Measurements from ENCODE around the gene MESD.
A peak's percentile ranks its signal among the peaks of the same experiment; 100 is the strongest.

Gene MESD

DNA sequence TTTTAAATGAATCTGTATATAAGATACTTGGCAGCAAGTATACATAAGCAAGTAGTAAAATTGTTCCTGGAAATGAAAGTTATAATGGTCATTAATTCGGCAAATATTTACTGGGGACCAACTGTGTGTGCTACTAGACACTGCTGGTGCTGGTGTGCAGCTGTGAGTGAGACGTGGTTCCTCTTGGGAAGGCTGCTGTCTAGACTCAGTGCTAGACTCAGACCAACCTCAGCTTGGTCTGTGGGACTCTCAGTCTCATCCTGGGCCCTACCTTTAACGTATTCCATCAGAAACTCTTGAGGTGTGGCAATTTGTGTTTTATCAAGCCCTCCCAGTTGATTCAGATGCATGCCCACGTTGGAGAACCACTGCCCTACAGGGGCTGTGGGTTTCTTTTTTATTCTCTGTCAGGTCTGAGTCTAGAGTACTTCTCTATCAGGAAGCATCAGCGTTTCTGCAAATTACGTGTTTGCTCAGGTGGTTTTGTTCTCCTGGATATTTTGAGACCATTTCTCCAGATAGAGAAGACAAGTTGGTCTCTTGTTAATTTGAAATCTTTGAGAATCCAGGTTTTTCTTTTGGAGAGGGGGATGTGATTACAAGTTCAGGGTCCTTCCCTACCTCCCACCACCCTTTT is 17.9 kb upstream of the MESD start:
- TF ChIP-seq, protein P1, sequence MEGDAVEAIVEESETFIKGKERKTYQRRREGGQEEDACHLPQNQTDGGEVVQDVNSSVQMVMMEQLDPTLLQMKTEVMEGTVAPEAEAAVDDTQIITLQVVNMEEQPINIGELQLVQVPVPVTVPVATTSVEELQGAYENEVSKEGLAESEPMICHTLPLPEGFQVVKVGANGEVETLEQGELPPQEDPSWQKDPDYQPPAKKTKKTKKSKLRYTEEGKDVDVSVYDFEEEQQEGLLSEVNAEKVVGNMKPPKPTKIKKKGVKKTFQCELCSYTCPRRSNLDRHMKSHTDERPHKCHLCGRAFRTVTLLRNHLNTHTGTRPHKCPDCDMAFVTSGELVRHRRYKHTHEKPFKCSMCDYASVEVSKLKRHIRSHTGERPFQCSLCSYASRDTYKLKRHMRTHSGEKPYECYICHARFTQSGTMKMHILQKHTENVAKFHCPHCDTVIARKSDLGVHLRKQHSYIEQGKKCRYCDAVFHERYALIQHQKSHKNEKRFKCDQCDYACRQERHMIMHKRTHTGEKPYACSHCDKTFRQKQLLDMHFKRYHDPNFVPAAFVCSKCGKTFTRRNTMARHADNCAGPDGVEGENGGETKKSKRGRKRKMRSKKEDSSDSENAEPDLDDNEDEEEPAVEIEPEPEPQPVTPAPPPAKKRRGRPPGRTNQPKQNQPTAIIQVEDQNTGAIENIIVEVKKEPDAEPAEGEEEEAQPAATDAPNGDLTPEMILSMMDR (IDR thresholded peaks at IDR 0.05; ENCODE audit: low read depth, low read length, missing control alignments), result no peak

DNA sequence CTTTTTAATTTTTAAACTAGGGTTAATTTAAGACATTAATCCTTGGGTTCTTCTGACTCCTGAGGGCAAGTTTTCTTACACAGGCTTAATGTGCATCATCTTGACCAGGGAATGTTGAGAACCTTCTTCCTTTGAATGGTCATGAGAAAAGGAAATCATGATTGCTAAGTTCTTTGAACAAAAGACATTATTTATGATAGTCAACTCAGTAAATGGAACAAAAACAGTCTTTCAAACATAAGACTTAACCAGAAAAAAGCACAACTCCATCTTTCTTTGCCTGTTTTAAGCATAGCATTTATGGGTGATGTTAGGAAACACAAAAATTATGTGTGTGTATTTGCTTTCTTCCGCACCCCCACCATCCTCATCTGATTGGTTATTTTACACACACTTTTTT is 16.5 kb upstream of the MESD start:
- H3K4me3 ChIP-seq (replicated peaks; ENCODE audit: low read depth, low read length), result no peak overlapping the region
- DNase-seq (ENCODE audit: extremely low read depth, low read depth), result no peak
- TF ChIP-seq, protein P1 (IDR thresholded peaks at IDR 0.05; ENCODE audit: low read depth, low read length, missing control alignments), result no peak

More for the DNA sequence above, 17.9 kb upstream of the MESD start:
- DNase-seq (ENCODE audit: extremely low read depth, low read depth), result no peak
- no peak overlapping the region for H3K4me3 ChIP-seq (replicated peaks; ENCODE audit: low read depth, low read length)

DNA sequence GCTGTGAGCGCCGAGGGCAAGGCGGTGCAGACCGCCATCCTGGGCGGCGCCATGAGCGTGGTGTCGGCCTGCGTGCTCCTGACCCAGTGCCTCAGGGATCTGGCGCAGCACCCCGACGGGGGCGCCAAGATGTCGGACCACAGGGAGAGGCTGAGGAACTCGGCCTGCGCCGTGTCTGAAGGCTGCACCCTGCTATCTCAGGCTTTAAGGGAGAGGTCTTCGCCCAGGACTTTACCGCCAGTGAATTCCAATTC is 13.4 kb upstream of the MESD start:
- no peak for DNase-seq (ENCODE audit: extremely low read depth, low read depth)
- TF ChIP-seq, protein P1 (IDR thresholded peaks at IDR 0.05; ENCODE audit: low read depth, low read length, missing control alignments), result no peak
- peak overlapping the region; percentile 93 for H3K4me3 ChIP-seq (replicated peaks; ENCODE audit: low read depth, low read length)

DNA sequence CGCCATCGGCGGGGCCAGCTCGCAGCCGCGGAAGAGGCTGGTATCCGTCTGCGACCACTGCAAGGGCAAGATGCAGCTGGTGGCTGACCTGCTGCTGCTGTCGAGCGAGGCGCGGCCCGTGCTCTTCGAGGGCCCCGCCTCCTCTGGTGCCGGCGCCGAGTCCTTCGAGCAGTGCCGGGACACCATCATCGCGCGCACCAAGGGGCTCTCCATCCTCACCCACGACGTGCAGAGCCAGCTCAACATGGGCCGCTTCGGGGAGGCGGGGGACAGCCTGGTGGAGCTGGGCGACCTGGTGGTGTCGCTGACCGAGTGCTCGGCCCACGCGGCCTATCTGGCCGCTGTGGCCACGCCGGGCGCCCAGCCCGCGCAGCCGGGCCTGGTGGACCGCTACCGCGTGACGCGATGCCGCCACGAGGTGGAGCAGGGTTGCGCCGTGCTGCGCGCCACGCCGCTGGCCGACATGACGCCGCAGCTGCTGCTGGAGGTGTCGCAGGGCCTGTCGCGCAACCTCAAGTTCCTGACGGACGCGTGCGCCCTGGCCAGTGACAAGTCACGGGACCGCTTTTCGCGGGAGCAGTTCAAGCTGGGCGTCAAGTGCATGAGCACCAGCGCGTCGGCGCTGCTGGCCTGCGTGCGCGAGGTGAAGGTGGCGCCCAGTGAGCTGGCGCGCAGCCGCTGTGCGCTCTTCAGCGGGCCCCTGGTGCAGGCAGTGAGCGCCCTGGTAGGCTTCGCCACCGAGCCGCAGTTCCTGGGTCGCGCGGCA is 12.9 kb upstream of the MESD start:
- TF ChIP-seq, protein P1 (IDR thresholded peaks at IDR 0.05; ENCODE audit: low read depth, low read length, missing control alignments), result no peak
- no peak for DNase-seq (ENCODE audit: extremely low read depth, low read depth)

DNA sequence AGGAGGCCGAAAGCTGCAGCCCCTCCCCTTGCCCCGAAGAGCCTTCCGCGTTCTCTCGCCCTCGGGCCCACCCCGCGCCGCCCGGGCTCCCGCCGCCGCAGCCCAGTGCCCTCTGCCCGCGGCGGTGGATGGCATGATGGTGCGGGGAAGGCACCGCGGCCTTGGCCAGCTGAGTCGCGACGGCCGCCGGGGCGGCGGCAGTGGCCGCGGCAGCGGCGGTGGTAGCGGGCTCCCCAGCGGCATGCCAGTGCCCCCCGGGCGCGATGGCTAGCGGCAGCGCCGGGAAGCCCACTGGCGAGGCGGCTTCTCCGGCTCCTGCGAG is 12.4 kb upstream of the MESD start:
- TF ChIP-seq, protein P1 (IDR thresholded peaks at IDR 0.05; ENCODE audit: low read depth, low read length, missing control alignments), result no peak
- DNase-seq (ENCODE audit: extremely low read depth, low read depth), result no peak
- peak overlapping the region; percentile 93 for H3K4me3 ChIP-seq (replicated peaks; ENCODE audit: low read depth, low read length)

More for the DNA sequence above, 12.9 kb upstream of the MESD start:
- peak overlapping the region; percentile 93 for H3K4me3 ChIP-seq (replicated peaks; ENCODE audit: low read depth, low read length)

DNA sequence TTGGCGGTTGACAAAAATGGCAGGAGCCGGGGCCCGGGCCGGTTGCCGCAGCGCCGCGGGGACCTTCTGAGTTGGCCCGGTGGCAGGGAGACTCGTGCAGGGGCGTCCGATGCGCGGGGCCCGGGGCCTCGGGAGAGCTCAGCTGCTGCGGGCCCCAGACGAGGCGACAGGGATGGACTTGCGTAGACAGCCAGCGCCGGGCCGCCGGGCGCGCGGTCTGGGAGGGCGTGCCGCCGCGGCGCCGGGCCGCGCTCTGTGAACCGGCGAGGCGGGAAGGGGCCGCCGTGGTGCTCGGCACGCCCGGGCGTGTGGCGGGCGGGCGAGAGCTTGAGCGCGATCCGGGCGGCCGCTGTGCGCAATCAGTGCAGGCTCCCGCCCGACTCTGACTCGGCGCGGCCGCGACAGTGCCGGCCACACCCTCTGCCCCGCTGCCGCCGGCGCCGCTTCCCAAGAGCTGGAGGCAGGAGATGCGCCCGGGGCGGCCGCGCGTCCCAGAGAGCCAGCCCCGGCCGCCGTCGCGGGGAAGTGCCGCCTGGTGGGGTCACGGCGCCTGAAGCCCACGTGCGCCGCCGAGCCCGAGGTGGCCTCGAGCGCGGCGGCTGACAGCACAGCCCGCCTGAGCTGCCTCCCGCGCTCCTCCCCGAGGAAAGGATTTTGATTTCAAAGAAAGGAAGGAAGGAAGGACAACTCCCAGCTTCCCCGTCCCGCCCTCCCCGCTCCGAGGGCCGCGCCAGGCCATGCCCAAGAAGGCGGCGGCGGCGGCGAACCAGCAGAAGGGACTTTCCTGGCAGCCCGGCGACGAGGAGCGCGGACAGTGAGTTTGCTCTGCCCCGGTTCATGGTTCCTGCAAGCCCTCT is 11.8 kb upstream of the MESD start:
- H3K4me3 ChIP-seq (replicated peaks; ENCODE audit: low read depth, low read length), result peak overlapping the region; percentile 93
- TF ChIP-seq, protein P1 (IDR thresholded peaks at IDR 0.05; ENCODE audit: low read depth, low read length, missing control alignments), result no peak
- DNase-seq (ENCODE audit: extremely low read depth, low read depth), result no peak

All from HFF-Myc (cell line).